CD8-positive, alpha-beta memory T cell (primary cell): ENCODE measurements around the gene BRME1. TPM values are rescaled to one million over a fixed set of nuclear protein-coding genes. Genes with fewer than 3 reads are reported as not detected.

ENCODE experiments used
- CTCF ChIA-PET: fragments of 350-600 bp; sonication (Branson Sonifier 250); formaldehyde crosslinking; loops from one replicate; lab custom pipeline; 2021; ENCODE audit warnings: antibody characterized with exemption; lab: Charles Lee
- POLR2A ChIA-PET: fragments of 350-600 bp; sonication (Branson Sonifier 250); formaldehyde crosslinking; loops from one replicate; lab custom pipeline; 2021; ENCODE audit warnings: antibody characterized with exemption; lab: Charles Lee
- DNase-seq, 5 donors: peaks; one replicate each; pipeline versions ENCODE4 v3.0.0 to v3.0.0-alpha.2; 2020 to 2022; ENCODE audit warnings: mixed read lengths in 1 of 5
- H3K27ac ChIP-seq: one replicate; pipeline ENCODE4 v1.7.0; 2013; ENCODE audit warnings: low read depth, mild to moderate bottlenecking, low read length, moderate library complexity
- H3K27me3 ChIP-seq: 2 replicates; pipeline ENCODE4 v1.7.0; 2013; ENCODE audit warnings: low read length, mild to moderate bottlenecking; ENCODE audit not compliant: insufficient read depth, poor library complexity, severe bottlenecking
- H3K36me3 ChIP-seq: 2 replicates; pipeline ENCODE4 v1.7.0; 2013; ENCODE audit warnings: mild to moderate bottlenecking, low read length, moderate library complexity; ENCODE audit not compliant: insufficient read depth
- H3K4me1 ChIP-seq: 2 replicates; pipeline ENCODE4 v1.7.0; 2013; ENCODE audit warnings: mild to moderate bottlenecking, low read length, moderate library complexity; ENCODE audit not compliant: insufficient read depth
- H3K4me3 ChIP-seq: 2 replicates; pipeline ENCODE4 v1.7.0; 2013; ENCODE audit warnings: mild to moderate bottlenecking, low read length
- H3K9me3 ChIP-seq: 2 replicates; pipeline ENCODE4 v1.7.0; 2013; ENCODE audit warnings: mild to moderate bottlenecking, low read length
- H3K27ac Mint-ChIP-seq, 8 donors: one replicate each; pipeline ENCODE4 v1.8.0; 2020 to 2021; ENCODE audit warnings: mixed read lengths in 8 of 8, mild to moderate bottlenecking in 6 of 8, inconsistent platforms in 3 of 8, moderate library complexity in 3 of 8
- H3K27me3 Mint-ChIP-seq, 2 donors: one replicate each; pipeline ENCODE4 v1.8.0; 2020 to 2021; ENCODE audit warnings: mixed read lengths in 2 of 2, mild to moderate bottlenecking in 1 of 2, moderate library complexity in 1 of 2
- H3K36me3 Mint-ChIP-seq, 3 donors: one replicate each; pipeline ENCODE4 v1.8.0; 2020 to 2021; ENCODE audit warnings: mixed read lengths in 3 of 3, inconsistent platforms in 1 of 3, mild to moderate bottlenecking in 1 of 3
- H3K4me1 Mint-ChIP-seq, 3 donors: one replicate each; pipeline ENCODE4 v1.8.0; 2020 to 2021; ENCODE audit warnings: mixed read lengths in 3 of 3, inconsistent platforms in 1 of 3, mild to moderate bottlenecking in 1 of 3
- H3K4me3 Mint-ChIP-seq, 7 donors: one replicate each; pipeline ENCODE4 v1.8.0; 2020 to 2021; ENCODE audit warnings: mixed read lengths in 7 of 7, mild to moderate bottlenecking in 6 of 7, moderate library complexity in 4 of 7, inconsistent platforms in 2 of 7
- H3K9me3 Mint-ChIP-seq, 5 donors: one replicate each; pipeline ENCODE4 v1.8.0; 2020 to 2022; ENCODE audit warnings: mixed read lengths in 5 of 5, mild to moderate bottlenecking in 3 of 5, moderate library complexity in 2 of 5, inconsistent platforms in 1 of 5
- polyA plus RNA-seq: library from polyadenylated mRNA; unstranded; fragments of 300-500 nt; fragmentation: Illumina TruSeq; gene quantifications from one replicate; pipeline ENCODE4 v1.2.3, GENCODE V29; 2021
- total RNA-seq, 2 experiments: library from RNA; stranded (reverse); gene quantifications; one replicate each; pipeline ENCODE4 v1.2.3, GENCODE V29; 2021

BRME1 gene
- total and polyA plus RNA-seq, 3 experiments from 2014 or later: 3.5 to 8.2 (median 6.8) TPM

DNA sequence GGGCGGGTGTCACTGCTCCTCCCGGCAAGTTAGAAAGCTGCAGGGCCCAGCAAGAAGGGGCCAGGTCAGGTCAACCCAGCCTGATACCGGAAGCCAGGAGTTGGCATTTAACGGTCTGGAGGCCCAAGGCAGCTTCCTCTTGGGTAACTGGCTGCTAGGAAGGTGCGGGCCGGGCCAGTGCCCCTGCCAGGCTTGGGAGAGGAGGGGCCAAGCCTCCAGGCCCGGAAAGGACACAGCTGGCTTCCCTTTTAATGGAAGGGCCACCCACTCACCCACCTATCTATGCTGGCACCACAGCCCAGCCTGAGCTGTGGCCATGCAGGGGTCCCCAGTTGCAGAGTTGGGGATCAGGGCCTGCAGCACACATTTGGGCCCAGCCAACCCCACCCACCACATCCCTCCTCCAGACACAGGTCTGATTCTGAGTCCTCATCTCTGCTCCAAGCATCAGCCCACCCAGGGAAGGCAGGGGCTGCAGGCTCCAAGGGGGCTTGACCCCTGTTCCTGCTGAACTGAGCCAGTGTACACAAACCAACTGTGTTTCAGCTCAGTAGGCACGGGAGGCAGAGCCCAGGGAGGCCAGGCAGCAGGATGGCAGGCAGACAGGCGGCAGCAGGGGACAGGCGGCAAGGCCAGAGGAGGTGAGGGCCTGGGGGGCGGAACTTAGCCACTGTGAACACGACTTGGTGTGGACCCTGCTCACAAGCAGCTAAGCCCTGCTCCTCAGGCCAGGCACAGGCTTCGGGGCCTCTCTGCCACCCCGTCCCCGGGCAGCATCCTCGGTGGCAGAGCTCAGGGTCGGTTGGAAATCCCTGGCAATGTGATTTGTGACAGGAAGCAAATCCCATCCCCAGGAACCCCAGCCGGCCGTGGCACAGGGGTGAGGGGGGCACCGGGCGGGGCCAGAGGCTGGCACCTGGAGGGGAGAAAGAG, 69.9 kb downstream of the BRME1 start:
- Mint-ChIP-seq H3K36me3 (peaks cover 0 to 40% (median 2%) of the 10 kb centered on the region in 3 donors), H3K27me3 (peaks cover 0 to 29% of the 10 kb centered on the region in 2 donors), H3K27ac (peak overlapping the region; percentile 98 to 100 (median 100)), H3K4me1 (peaks cover 50 to 65% (median 53%) of the 10 kb centered on the region in 3 donors), H3K9me3 (peaks cover 0 to 14% (median 0%) of the 10 kb centered on the region in 5 donors), H3K4me3 (peak overlapping the region; percentile 69 to 94 (median 83))
- ChIA-PET CTCF (interaction anchor here (1.3 to 7.6 kb wide), 9 partner anchors 9 to 52 kb away, joined by 3 to 53 read pairs (median 8); no protein-coding TSS in a partner anchor), POLR2A (interaction anchor here (0.6 to 2.8 kb wide), 10 partner anchors 9 to 1045 kb away, joined by 3 to 44 read pairs (median 4); partner anchors contain the start of genes C19orf53, JUNB and ZSWIM4)
- Histone ChIP-seq H3K27me3 (no peaks in the 10 kb centered on the region), H3K4me3 (peak overlapping the region; percentile 36), H3K9me3 (no peaks in the 10 kb centered on the region), H3K4me1 (peaks cover 69% of the 10 kb centered on the region), H3K27ac (peak overlapping the region; percentile 76), H3K36me3 (no peaks in the 10 kb centered on the region)
- DNase-seq: peak in 2 of 5 donors; percentile 24 to 32

DNA sequence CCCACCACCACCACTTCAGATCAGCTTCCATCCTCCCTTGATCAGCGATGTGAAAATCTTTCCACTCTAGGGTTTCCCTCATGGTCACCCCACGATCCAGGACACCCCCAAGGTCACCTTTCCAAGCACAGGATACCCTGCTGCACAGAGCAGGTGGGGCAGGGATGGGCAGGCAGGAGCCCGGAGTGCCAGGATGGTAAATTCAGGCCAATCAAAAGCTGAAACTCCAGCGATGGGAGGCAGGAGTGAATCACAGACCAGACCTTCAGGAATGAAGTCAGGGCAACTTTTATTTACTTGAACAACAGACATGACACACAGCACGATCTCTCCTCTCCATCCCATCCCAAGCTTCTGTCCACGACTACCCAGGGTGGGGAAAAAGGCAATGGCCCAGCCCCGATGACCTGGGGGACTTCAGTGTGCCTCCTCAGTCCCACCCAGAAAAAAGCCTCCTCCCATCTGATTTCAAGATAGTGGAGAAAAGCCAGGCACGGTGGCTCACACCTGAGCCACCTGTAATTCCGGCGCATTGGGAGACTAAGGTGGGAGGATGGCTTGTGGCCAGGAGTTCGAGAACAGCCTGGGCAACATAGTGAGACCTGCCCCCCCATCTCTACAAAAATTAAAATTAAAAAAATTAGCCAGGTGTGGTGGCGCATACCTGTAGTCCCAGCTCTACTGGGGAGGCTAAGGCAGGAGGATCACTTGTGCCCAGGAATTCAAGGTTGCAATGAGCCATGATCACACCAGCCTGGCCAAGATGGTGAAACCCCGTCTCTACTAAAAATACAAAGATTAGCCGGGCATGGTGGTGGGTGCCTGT, 71.5 kb downstream of the BRME1 start:
- Mint-ChIP-seq H3K36me3 (peaks cover 0 to 38% (median 0%) of the 10 kb centered on the region in 3 donors), H3K4me3 (peak overlapping the region; percentile 80 to 93 (median 84)), H3K4me1 (peaks cover 40 to 51% (median 40%) of the 10 kb centered on the region in 3 donors), H3K27ac (peak overlapping the region; percentile 92 to 100 (median 97)), H3K9me3 (peaks cover 0 to 10% (median 0%) of the 10 kb centered on the region in 5 donors), H3K27me3 (peaks cover 0 to 17% of the 10 kb centered on the region in 2 donors)
- peak overlapping the region; percentile 66 for H3K4me3 ChIP-seq
- peak overlapping the region; percentile 39 for H3K27ac ChIP-seq
- POLR2A ChIA-PET: interaction anchor here (0.6 to 2.8 kb wide), 2 partner anchors 12 to 28 kb away, joined by 3 to 44 read pairs; no protein-coding TSS in a partner anchor
- no peaks in the 10 kb centered on the region for H3K9me3 ChIP-seq
- H3K27me3 ChIP-seq: no peaks in the 10 kb centered on the region
- peak in 1 of 5 donors; percentile 14 for DNase-seq
- H3K36me3 ChIP-seq: no peaks in the 10 kb centered on the region
- CTCF ChIA-PET: interaction anchor here (0.9 to 2.6 kb wide), 2 partner anchors 28 to 50 kb away, joined by 3 to 15 read pairs; no protein-coding TSS in a partner anchor
- peaks cover 53% of the 10 kb centered on the region for H3K4me1 ChIP-seq

DNA sequence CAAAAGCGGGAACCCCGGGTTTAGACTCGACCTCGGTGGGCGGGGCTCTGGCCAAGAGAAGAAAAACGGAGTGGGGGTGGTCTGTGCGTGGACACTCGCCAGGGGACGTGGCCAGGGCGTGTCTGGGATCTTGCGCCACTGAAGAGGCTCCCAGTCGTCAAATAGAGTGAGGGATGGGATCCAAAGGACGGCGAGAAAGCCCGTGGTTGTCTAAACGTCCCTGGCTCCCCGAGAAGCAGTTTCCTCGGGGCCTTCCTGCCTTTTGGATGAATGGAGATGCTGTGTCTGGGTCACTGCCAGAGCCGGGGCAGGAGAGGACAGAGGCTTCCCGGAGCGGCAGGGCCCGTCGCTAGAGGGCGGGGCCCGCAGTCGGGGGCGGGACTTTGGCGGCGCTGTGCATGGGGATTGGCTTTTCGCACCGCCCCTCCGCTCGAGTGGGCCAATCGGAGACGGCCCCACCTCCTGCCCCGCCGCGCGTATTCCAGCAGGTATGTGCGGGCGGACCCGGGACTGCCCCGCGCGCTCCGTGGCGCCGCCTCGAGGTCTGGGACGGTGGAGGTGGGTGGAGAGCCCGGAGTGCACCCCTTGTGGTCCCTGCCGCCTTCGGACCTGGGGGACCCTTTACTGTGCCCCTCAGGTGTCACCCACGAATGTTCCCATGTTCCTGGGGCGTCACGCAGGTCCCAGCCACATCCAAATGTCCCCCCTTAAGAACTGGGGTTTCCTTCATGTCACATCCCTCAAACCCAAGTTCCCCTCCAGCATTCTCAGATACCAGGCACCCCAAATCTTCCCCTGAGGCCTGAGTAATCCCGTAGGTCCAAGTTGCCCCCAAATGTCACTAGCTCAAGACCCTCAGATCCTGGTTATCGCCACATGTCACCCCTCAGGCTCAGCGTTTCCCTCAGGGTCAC, 72.3 kb downstream of the BRME1 start:
- POLR2A ChIA-PET: interaction anchor here (0.6 kb wide), 1 partner anchor 29 kb away, joined by 3 read pairs; no protein-coding TSS in a partner anchor

More for the DNA sequence above, 72.3 kb downstream of the BRME1 start:
- H3K4me3 ChIP-seq: peak overlapping the region; percentile 66
- H3K27ac ChIP-seq: peak overlapping the region; percentile 59
- no peaks in the 10 kb centered on the region for H3K27me3 ChIP-seq
- H3K36me3 ChIP-seq: no peaks in the 10 kb centered on the region
- Mint-ChIP-seq H3K27me3 (peaks cover 0 to 13% of the 10 kb centered on the region in 2 donors), H3K36me3 (peaks cover 0 to 31% (median 0%) of the 10 kb centered on the region in 3 donors), H3K4me3 (peak overlapping the region; percentile 80 to 93 (median 84)), H3K4me1 (peaks cover 31 to 42% (median 34%) of the 10 kb centered on the region in 3 donors), H3K27ac (peak overlapping the region; percentile 92 to 100 (median 97)), H3K9me3 (peaks cover 0 to 10% (median 0%) of the 10 kb centered on the region in 5 donors)
- no peaks in the 10 kb centered on the region for H3K9me3 ChIP-seq
- peaks cover 45% of the 10 kb centered on the region for H3K4me1 ChIP-seq
- peak; percentile 91 to 93 (median 92) for DNase-seq
- CTCF ChIA-PET: interaction anchor here (0.9 kb wide), 2 partner anchors 17 to 29 kb away, joined by 3 read pairs; no protein-coding TSS in a partner anchor

Other genes starting within 250 kb of the BRME1 start
- gene MRI1, start 141.6 kb downstream of the BRME1 start, total RNA-seq: 10 to 100 TPM; 42.4 to 43.5 TPM
- 19.0 TPM for gene MRI1, start 141.6 kb downstream of the BRME1 start, polyA plus RNA-seq
- gene C19orf53, start 131.7 kb downstream of the BRME1 start, total RNA-seq: 100 to 1,000 TPM; 131 to 163 TPM
- gene C19orf53, start 131.7 kb downstream of the BRME1 start, polyA plus RNA-seq: 239 TPM
- gene ZSWIM4, start 110.7 kb downstream of the BRME1 start, total RNA-seq: 1 to 10 TPM; 4.4 to 4.8 TPM
- 1.6 TPM for gene ZSWIM4, start 110.7 kb downstream of the BRME1 start, polyA plus RNA-seq
- 1 to 10 TPM in 1 of 2 experiments, under 1 TPM in 1; 0.90 to 1.5 TPM for gene NANOS3, start 29.0 kb downstream of the BRME1 start, total RNA-seq
- not detected for gene NANOS3, start 29.0 kb downstream of the BRME1 start, polyA plus RNA-seq
- gene CC2D1A, start 84 bp upstream of the BRME1 start, total RNA-seq: 10 to 100 TPM; 30.8 to 31.0 TPM
- 15.3 TPM for gene CC2D1A, start 84 bp upstream of the BRME1 start, polyA plus RNA-seq
- under 1 TPM in 1 of 2 experiments, not detected in 1; 0.24 TPM for gene PODNL1, start 32.3 kb upstream of the BRME1 start, total RNA-seq
- not detected for gene PODNL1, start 32.3 kb upstream of the BRME1 start, polyA plus RNA-seq
- 10 to 100 TPM; 64.6 to 66.5 TPM for gene DCAF15, start 46.4 kb upstream of the BRME1 start, total RNA-seq
- 8.0 TPM for gene DCAF15, start 46.4 kb upstream of the BRME1 start, polyA plus RNA-seq
- 10 to 100 TPM; 13.0 to 13.6 TPM for gene RFX1, start 100.2 kb upstream of the BRME1 start, total RNA-seq
- gene RFX1, start 100.2 kb upstream of the BRME1 start, polyA plus RNA-seq: 3.1 TPM
- gene RLN3, start 122.0 kb upstream of the BRME1 start, total RNA-seq: not detected
- gene RLN3, start 122.0 kb upstream of the BRME1 start, polyA plus RNA-seq: not detected
- 10 to 100 TPM; 71.4 to 73.6 TPM for gene IL27RA, start 125.6 kb upstream of the BRME1 start, total RNA-seq
- 83.4 TPM for gene IL27RA, start 125.6 kb upstream of the BRME1 start, polyA plus RNA-seq
- not detected for gene PALM3, start 156.0 kb upstream of the BRME1 start, total RNA-seq
- gene PALM3, start 156.0 kb upstream of the BRME1 start, polyA plus RNA-seq: not detected
- 1 to 10 TPM in 1 of 2 experiments, under 1 TPM in 1; 1.00 to 1.2 TPM for gene MISP3, start 166.7 kb upstream of the BRME1 start, total RNA-seq
- gene MISP3, start 166.7 kb upstream of the BRME1 start, polyA plus RNA-seq: 2.1 TPM
- gene C19orf67, start 179.7 kb upstream of the BRME1 start, total RNA-seq: under 1 TPM in 1 of 2 experiments, not detected in 1; 0.42 TPM
- not detected for gene C19orf67, start 179.7 kb upstream of the BRME1 start, polyA plus RNA-seq
- gene SAMD1, start 184.6 kb upstream of the BRME1 start, total RNA-seq: 100 to 1,000 TPM in 1 of 2 experiments, 10 to 100 TPM in 1; 97.8 to 105 TPM
- gene SAMD1, start 184.6 kb upstream of the BRME1 start, polyA plus RNA-seq: 2.8 TPM
- gene PRKACA, start 211.6 kb upstream of the BRME1 start, total RNA-seq: 10 to 100 TPM; 77.3 to 81.0 TPM
- gene PRKACA, start 211.6 kb upstream of the BRME1 start, polyA plus RNA-seq: 1.5 TPM
- gene ASF1B, start 230.5 kb upstream of the BRME1 start, total RNA-seq: 10 to 100 TPM; 75.0 to 76.2 TPM
- 4.5 TPM for gene ASF1B, start 230.5 kb upstream of the BRME1 start, polyA plus RNA-seq